Measurements from ENCODE around the gene DMPK.
A peak's percentile ranks its signal among the peaks of the same experiment; 100 is the strongest.
"Not testable (repeated sequence)": the region's sequence is repeated elsewhere in the genome, so short reads cannot be mapped to it uniquely, and the experiment has no call there.

Gene DMPK

GRCh38 chr19:45767881-45768654 is 14.2 kb downstream of the DMPK start:
- peak; percentile 62 for DNase-seq

GRCh38 chr19:45767410-45767880 is 14.8 kb downstream of the DMPK start:
- DNase-seq: no peak

- no peak for DNase-seq
Measured at GRCh38 chr19:45766869-45767346, 15.4 kb downstream of the DMPK start.

DNA sequence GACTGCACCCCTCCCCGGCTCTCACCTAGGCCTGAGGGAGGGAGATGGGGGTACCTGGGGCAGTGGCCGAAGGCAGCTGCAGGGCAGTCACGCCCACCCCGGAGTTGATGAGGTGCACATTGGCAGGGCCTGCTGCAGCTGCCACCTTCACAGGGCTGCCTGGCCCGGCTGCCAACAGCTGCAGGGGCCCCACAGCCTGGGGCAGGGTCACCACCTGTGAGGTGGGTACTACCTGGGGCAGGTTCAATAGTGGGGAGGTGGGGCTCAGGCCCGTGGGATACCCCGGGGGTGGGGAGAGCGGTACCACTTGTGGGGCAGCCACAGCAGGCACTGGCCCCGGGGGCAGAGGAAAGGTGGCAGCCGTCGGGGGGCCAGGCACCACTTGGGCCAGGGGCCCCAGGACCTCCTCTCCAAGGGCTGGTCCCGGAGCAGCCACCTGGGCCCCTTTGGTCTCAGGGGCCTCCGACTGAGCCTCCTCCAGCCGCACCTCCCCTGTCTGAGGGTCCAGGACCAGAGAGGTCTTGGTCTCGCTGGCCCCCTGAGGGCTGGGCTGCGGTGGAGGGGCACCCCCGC is 15.9 kb downstream of the DMPK start:
- no peak for DNase-seq

DNA sequence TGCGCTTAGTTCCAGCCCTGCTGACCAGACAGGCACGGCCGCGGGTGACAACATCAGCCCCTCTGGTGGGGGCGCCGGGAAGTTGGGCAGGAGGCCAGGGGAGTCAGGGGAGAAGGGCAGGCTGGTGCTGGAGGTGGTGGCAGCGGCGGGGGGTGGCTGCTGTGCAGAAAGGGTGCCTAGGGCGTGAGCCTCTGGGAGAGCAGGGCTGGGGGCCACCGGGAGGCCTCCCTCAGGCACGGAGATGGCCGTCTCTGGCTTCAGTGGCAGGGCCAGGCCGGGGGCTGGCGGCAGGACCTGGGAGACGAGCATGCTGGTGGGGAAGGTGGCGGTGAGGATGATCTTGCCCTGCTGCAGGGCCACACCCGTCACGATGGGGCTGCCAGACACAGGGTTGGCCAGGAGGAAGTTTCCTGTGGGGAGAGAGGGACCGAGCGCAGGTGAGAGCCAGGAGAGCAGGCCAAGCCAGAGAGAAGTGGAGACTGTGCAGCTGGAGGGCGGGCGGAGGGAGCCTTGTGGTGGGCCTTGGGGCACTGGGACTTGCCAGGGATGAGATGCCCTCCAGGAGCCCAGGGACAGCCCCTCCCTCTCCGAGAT is 16.5 kb downstream of the DMPK start:
- no peak for DNase-seq

- no peak for DNase-seq
Measured at GRCh38 chr19:45764945-45765701, 17.2 kb downstream of the DMPK start.

DNA sequence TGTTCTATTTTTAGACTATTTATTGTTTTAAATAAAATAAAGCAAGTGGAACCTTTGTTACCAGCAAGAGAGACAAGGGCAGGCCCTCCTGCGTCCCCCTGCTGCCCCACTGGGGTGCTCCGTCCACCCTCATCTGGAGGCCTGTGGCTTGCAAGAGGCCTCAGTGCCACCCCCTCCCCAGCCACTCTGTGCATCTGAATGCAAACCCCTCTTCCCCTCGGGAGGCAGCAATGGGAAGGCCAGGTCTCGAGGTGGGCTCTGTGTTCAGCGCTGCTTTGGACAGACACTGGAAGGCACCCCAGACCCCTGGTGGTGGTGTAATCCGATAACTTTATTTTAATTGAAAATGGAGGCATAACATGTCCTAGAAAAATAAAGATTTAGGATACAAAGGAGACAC is 17.8 kb downstream of the DMPK start:
- DNase-seq: no peak

DNA sequence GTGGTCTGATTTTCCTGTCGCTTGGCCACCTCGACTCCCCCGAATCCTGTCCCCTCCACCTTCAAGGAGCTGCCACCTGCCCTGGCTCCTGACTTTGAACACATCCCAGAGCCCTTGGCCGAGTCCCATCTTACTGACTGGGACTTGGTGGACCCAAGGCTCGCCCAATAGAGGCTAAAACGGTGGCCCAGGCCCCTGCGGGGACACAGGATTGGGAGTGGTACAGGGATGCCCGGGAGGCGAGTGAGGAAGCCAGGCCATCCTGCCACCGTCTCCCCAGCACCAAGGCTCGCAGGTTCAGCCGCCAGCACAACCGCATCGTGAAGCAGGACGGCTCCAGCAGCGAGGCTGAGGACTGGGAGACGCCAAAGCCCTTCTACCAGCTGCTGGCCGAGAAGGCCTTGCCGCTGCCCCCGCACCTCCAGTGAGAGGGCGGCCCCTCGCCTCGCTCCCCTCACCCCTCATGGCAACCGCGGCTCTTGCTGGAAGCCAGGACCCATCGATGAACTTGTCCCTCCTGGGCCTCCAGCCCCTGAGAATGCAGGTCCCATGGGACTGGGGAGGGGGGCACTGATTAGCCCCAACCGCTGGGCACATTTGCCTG is 18.5 kb downstream of the DMPK start:
- DNase-seq: no peak

- no peak for DNase-seq
Measured at GRCh38 chr19:45762870-45763631, 19.2 kb downstream of the DMPK start.

DNA sequence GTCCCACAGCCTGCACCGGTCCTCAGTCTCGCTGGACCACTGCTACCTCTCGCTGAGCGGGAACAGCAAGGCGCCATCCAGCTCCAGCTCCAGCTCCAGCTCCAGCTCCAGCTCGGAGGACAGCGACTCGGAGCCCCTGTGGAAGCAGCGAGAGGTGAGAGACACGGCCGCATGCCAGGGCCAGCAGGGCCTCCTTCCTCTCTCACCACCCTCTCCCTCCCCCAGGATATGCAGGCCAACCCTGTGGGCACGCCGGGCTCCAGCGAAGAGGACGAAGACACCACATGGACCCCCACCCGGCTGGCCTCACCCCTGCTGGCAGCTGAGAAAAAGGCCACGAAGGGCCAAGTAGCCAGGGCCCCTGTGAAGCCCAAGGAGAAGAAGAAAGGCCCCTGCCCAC is 20.6 kb downstream of the DMPK start:
- DNase-seq: no peak

DNA sequence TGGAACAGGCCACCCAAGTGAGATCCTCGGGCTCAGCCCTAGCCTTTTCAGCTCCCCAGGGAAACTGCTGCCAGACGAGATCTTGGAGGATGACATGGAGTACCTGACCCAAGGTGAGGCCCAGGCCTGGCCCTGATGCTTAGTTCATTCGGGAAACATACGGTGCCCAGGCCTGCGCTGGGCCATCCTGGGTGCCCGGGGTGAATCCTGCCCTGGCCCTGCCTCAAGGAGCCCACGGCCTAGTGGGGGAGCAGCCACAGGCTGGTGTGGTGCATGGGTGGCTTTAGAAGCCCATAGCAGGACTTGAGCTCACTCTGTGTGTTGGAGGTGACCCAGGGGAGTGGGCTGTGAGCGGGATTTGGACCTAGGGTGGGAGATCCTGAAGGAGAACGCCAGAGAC is 23.4 kb downstream of the DMPK start:
- DNase-seq: no peak

GRCh38 chr19:45757695-45758094 is 24.6 kb downstream of the DMPK start:
- no peak for DNase-seq

DNA sequence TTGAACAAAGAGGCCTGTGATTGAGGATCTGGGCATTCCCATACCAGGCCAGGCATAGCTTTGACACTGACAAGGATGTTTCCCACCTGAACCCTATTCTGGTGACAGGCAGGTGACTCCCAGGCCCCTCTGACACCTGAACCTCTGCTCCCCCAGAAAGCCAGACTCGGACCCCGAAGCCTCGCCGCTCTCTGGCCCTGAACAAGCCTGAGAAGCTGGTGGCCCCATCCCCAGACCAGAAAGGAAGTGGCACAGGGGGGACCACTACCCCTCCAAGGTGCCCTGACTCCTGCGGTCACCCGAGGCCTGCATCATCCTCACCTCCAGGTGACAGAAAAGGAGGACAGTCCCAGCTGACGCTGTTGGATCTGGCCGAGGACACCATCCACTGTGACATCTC is 28.0 kb downstream of the DMPK start:
- DNase-seq: no peak

DNA sequence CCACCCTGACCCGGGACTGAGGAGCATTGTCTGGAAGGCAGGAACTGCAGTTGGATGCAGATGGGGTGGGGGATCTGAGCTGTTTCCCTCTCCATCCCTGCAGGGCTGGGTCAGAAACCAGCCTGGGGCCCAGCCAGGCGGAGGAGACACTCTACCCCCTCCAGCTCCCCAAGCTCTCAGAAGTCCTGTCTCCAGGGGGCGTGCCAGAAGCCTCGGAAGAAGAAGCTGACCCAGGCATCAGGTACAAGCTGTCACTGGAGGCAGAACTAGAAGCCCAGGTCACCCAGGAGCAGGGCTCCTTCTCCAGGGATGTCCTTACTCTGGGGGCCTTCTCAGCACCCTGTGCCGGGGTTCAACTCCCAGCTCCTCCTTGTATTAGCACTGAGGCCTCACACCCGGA is 28.7 kb downstream of the DMPK start:
- DNase-seq: peak; percentile 46

GRCh38 chr19:45752639-45753038 is 29.7 kb downstream of the DMPK start:
- no peak for DNase-seq

GRCh38 chr19:45751483-45751882 is 30.8 kb downstream of the DMPK start:
- not testable (repeated sequence) for DNase-seq

DNA sequence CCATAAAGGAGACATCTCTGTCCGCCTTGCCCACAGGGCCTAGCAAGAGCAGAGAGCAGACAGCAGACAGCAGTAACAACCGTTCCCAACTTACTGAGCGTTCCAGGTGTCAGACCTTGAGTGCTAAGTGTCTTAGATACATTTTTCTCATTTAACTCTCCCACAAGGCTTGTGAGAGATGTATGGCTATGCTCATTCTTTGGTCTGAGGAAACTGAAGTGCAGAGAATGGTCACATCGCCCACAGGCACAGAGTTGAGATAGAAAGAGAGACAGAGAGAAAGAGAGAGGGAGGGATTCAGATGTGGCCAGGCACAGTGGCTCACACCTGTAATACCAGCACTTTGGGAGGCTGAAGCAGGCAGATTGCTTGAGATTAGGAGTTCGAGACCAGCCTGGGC is 34.8 kb downstream of the DMPK start:
- no peak for DNase-seq

DNA sequence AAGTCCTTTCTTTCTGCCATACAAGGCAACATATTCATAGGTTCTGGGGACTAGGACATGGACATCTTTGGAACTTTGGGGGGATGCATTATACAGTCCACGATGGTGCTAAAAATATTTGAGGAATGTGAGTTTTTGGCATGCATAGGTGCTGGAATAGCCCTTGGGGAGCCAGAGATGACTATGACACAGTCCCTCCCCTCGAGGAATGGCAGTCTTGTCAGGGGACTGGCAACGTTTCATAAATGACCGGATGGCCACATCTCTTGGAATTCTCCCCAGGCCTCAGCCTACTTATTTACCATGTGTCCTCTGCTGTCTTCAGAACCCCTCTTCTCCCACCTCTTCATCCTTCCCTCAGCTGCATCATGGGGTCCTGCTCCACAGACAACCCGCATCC is 35.4 kb downstream of the DMPK start:
- DNase-seq: no peak

GRCh38 chr19:45745606-45746005 is 36.7 kb downstream of the DMPK start:
- no peak for DNase-seq

DNA sequence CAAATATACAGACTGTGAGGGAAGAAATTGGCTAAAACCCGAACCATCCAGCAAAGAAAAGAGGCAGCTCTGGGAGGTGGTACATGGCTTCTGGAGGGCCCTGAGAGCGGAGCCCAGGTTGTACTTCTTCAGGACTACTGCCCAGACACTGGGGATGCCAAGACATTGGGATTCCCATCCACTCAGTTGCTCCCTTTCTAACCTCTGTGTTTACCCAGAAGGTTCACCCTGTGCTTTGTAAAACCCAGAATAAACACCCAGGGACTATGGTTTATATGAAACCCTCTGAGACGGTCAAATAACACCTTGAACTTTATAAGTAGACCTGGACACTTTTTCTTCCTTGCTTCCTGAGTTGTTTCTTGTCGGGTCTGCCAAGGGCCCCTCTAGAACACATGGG is 39.3 kb downstream of the DMPK start:
- no peak for DNase-seq

- DNase-seq: peak; percentile 10
Measured at GRCh38 chr19:45739498-45740439, 42.5 kb downstream of the DMPK start.
